Colonic mucosa (tissue), 4 donors: ENCODE measurements around the gene TMEM235. TPM values are rescaled to one million over a fixed set of nuclear protein-coding genes. Genes with fewer than 3 reads are reported as not detected.

ENCODE experiments used
- DNase-seq: peaks from one replicate; pipeline ENCODE4 v3.0.0-alpha.2; 2020
- H3K27ac ChIP-seq: fragments of 200-600 bp; one replicate; pipeline ENCODE4 v1.8.0; 2021
- H3K27me3 ChIP-seq: fragments of 200-600 bp; one replicate; pipeline ENCODE4 v1.8.0; 2021
- H3K36me3 ChIP-seq: fragments of 200-600 bp; one replicate; pipeline ENCODE4 v1.8.0; 2021
- H3K4me1 ChIP-seq: fragments of 200-600 bp; one replicate; pipeline ENCODE4 v1.8.0; 2021; ENCODE audit warnings: mild to moderate bottlenecking
- H3K4me3 ChIP-seq: fragments of 200-600 bp; one replicate; pipeline ENCODE4 v1.8.0; 2021
- H3K9ac ChIP-seq, 2 donors: one replicate each; pipeline ENCODE4 v1.7.0; 2013; ENCODE audit warnings: control low read depth in 2 of 2, low read depth in 2 of 2, low read length in 2 of 2
- H3K9me3 ChIP-seq: fragments of 200-600 bp; one replicate; pipeline ENCODE4 v1.8.0; 2021
- intact Hi-C: fragments of 100-400 bp; cut with DNase I; formaldehyde crosslinking; loops from one replicate; pipeline ENCODE4 v1.14.1; 2022
- total RNA-seq, 2 donors: library from RNA; stranded (reverse); fragmentation: NEBNext Ultra II Directional in 1 of 2; extraction: Animal tissue kit (Norgen Biotek cat#: 25700) in 1 of 2; gene quantifications; one replicate each; pipeline ENCODE4 v1.2.1, GENCODE V29; 2021
- TF ChIP-seq, protein P1 (sequence below): fragments of 200-600 bp; IDR thresholded peaks from one replicate; pipeline ENCODE4 v1.8.0; 2022; ENCODE audit warnings: antibody characterized with exemption, mild to moderate bottlenecking
- donor health status: healthy.
- donor health status: DM: no; HTN: no; CAD: no.
- donor health status: DM: no; HTN: no; CAD: no.

The TMEM235 gene
- total RNA-seq, 2 donors from 2014 or later, result not detected

DNA sequence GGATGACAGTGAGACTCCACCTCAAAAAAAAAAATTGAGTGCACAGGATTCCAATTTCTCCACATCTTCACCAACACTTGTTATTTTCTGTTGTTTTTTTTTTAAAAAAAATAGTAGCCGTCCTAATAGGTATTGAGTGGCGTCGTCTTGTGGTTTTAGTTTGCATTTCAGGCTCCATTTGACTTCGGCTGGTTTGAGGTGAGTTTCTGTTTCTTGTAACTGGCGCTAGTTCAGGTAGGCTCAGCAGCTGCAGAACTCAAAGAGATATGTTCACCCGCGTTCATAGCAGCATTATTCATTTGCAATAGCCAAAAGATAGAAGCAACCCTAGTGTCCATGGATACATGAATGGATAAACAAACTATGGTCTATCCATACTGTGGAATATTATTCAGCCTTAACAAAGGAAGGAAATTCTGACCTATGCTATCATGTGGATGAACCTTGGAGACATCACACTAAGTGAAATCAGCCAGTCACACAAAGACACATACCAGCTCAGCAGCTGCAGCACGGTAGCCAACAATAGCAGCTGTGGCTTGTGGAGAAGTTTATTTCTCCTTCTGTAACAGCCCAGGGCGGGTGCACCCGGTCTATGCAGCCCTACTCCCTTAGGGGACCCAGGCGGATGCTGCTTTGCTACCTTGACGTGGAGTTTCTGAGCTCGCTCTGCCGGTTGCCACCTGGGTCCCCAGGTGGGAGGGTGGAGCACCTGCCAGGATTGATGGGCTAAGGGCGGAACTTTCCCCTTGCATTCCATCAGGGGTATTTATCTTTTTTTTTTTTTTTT lies 44.9 kb downstream of the TMEM235 start:
- H3K9me3 ChIP-seq, result no peaks in the 10 kb centered on the region
- no peak for DNase-seq
- no peaks in the 10 kb centered on the region for H3K4me1 ChIP-seq
- H3K4me3 ChIP-seq, result no peak overlapping the region
- intact Hi-C loops, result no loop called here
- no peaks in the 10 kb centered on the region for H3K27me3 ChIP-seq
- no peak overlapping the region for H3K27ac ChIP-seq
- H3K9ac ChIP-seq, result no peak overlapping the region
- H3K36me3 ChIP-seq, result no peaks in the 10 kb centered on the region
- TF ChIP-seq, protein P1, sequence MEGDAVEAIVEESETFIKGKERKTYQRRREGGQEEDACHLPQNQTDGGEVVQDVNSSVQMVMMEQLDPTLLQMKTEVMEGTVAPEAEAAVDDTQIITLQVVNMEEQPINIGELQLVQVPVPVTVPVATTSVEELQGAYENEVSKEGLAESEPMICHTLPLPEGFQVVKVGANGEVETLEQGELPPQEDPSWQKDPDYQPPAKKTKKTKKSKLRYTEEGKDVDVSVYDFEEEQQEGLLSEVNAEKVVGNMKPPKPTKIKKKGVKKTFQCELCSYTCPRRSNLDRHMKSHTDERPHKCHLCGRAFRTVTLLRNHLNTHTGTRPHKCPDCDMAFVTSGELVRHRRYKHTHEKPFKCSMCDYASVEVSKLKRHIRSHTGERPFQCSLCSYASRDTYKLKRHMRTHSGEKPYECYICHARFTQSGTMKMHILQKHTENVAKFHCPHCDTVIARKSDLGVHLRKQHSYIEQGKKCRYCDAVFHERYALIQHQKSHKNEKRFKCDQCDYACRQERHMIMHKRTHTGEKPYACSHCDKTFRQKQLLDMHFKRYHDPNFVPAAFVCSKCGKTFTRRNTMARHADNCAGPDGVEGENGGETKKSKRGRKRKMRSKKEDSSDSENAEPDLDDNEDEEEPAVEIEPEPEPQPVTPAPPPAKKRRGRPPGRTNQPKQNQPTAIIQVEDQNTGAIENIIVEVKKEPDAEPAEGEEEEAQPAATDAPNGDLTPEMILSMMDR, result no peak

GRCh38 chr17:78278139-78278741 lies 46.8 kb downstream of the TMEM235 start:
- Histone ChIP-seq H3K9me3 (no peaks in the 10 kb centered on the region), H3K36me3 (no peaks in the 10 kb centered on the region), H3K27ac (no peak overlapping the region), H3K4me3 (no peak overlapping the region), H3K9ac (no peak overlapping the region), H3K27me3 (no peaks in the 10 kb centered on the region), H3K4me1 (no peaks in the 10 kb centered on the region)
- intact Hi-C loops, result no loop called here
- DNase-seq, result no peak
- TF ChIP-seq, protein P1, result no peak

GRCh38 chr17:78279360-78279990 lies 48.0 kb downstream of the TMEM235 start:
- Histone ChIP-seq H3K27me3 (no peaks in the 10 kb centered on the region), H3K9ac (no peak overlapping the region), H3K4me3 (no peak overlapping the region), H3K4me1 (no peaks in the 10 kb centered on the region), H3K27ac (no peak overlapping the region), H3K36me3 (no peaks in the 10 kb centered on the region), H3K9me3 (no peaks in the 10 kb centered on the region)
- DNase-seq, result no peak
- intact Hi-C loops, result no loop called here
- TF ChIP-seq, protein P1, result no peak

DNA sequence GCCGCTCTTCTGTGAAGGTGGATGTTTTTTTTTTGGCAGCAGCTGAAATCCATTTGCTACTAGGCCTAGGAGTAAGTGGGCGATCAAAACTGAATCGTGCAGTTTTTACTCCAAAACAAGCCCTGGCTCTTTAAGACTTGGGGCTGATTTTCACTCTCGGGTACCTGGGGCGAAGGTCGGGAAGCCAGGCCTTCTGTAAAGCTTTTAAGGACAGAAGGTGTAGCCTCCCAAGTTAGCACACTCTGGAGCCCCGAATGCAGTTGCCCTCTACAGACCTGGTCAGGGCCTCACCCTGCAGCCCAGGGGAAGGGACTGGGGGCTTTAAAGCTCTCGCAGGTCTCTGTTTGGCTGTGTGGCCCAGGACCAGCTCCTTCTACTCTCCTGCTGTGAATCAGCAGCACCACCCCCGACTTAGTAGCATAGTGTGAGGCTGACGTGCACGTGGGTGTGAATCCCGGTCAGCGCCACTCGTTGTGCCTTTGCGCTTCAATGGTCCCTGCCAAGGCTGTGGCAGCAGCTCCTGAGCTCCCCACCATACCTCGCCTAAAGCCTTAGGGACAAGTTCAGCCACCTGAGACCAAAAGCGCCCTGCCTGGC lies 49.9 kb downstream of the TMEM235 start:
- DNase-seq, result no peak
- no peaks in the 10 kb centered on the region for H3K4me1 ChIP-seq
- no peaks in the 10 kb centered on the region for H3K9me3 ChIP-seq
- intact Hi-C loops, result no loop called here
- H3K9ac ChIP-seq, result no peak overlapping the region
- H3K4me3 ChIP-seq, result no peak overlapping the region
- TF ChIP-seq, protein P1, result no peak
- H3K27ac ChIP-seq, result no peak overlapping the region
- H3K27me3 ChIP-seq, result no peaks in the 10 kb centered on the region
- no peaks in the 10 kb centered on the region for H3K36me3 ChIP-seq

DNA sequence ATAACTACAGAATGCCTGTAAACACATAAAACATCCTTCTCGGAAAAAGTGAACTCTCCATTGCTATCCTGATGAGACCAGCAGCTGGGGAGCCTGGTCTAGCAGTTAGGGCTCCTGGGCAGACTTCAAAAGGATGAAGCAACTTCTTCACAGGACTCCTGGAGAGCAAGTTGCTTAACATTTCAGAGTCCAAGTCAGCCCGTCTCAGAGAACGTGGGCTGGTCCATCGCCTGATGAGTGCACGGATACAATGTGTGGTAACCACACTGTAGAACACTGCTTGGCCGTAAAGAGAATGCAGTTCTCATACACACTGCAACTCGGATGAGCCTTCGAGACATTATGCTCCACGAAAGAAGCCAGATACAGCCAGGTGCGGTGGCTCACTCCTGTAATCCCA lies 52.7 kb downstream of the TMEM235 start:
- H3K4me3 ChIP-seq, result no peak overlapping the region
- no peaks in the 10 kb centered on the region for H3K27me3 ChIP-seq
- no peak overlapping the region for H3K27ac ChIP-seq
- no peaks in the 10 kb centered on the region for H3K4me1 ChIP-seq
- no peaks in the 10 kb centered on the region for H3K36me3 ChIP-seq
- DNase-seq, result no peak
- TF ChIP-seq, protein P1, result no peak
- H3K9me3 ChIP-seq, result no peaks in the 10 kb centered on the region
- intact Hi-C loops, result no loop called here
- no peak overlapping the region for H3K9ac ChIP-seq
